SK-N-SH (cell line): ENCODE measurements around the gene PXN. TPM values are rescaled to one million over a fixed set of nuclear protein-coding genes. Genes with fewer than 3 reads are reported as not detected.

Experiments used
- CTCF ChIA-PET: fragments of 300-600, 350-600 bp; formaldehyde crosslinking; extraction: SDS; loops from one replicate; lab custom pipeline; 2021; lab: Yijun Ruan, JAX
- POLR2A ChIA-PET: fragments of 350-600 bp; sonication (Branson Sonifier 250); formaldehyde crosslinking; extraction: SDS; loops from one replicate; lab custom pipeline; 2020; ENCODE audit warnings: antibody characterized with exemption, inconsistent platforms; lab: Yijun Ruan, JAX
- DNase-seq: peaks from one replicate; pipeline ENCODE4 v3.0.0; 2012
- H2AFZ ChIP-seq: fragments of 200-600 bp; sonication (generic); 2 replicates; pipeline ENCODE4 v1.8.1; 2016; ENCODE audit warnings: antibody characterized with exemption, mild to moderate bottlenecking, low read depth
- H3F3A ChIP-seq: fragments of 200-600 bp; sonication (generic); replicated peaks from 2 replicates; pipeline ENCODE3; 2016; ENCODE audit warnings: antibody characterized with exemption, mild to moderate bottlenecking; ENCODE audit not compliant: insufficient read depth
- H3K27ac ChIP-seq, 2 experiments: fragments of 200-500 bp in 1 of 2; fragments of 200-600 bp in 1 of 2; sonication (Bioruptor generic) in 1 of 2; sonication (generic), shearing (Covaris generic) in 1 of 2; 2 replicates each; pipeline versions ENCODE4 v1.5.1 to v1.6.1; 2014 to 2016; ENCODE audit warnings: low read depth in 2 of 2, inconsistent platforms in 1 of 2, low read length in 1 of 2, mild to moderate bottlenecking in 1 of 2, mixed read lengths in 1 of 2
- H3K27me3 ChIP-seq: fragments of 200-600 bp; sonication (generic), shearing (Covaris generic); 2 replicates; pipeline ENCODE4 v1.6.1; 2016; ENCODE audit warnings: mixed run types; ENCODE audit not compliant: insufficient read depth
- H3K36me3 ChIP-seq, 2 experiments: fragments of 200-500 bp in 1 of 2; fragments of 200-600 bp in 1 of 2; sonication (Bioruptor generic) in 1 of 2; sonication (generic) in 1 of 2; replicated peaks in 1 of 2; 2 replicates each; pipeline versions ENCODE3 to v1.5.1; 2014 to 2016; ENCODE audit warnings: low read length in 1 of 2, mild to moderate bottlenecking in 1 of 2; ENCODE audit not compliant: insufficient read depth in 2 of 2, control insufficient read depth in 1 of 2
- H3K4me1 ChIP-seq, 2 experiments: fragments of 200-500 bp in 1 of 2; fragments of 200-600 bp in 1 of 2; sonication (Bioruptor generic) in 1 of 2; sonication (generic), shearing (Covaris generic) in 1 of 2; 2 replicates each; pipeline versions ENCODE4 v1.5.1 to v1.6.1; 2014 to 2016; ENCODE audit warnings: low read depth in 1 of 2, low read length in 1 of 2, mixed run types in 1 of 2; ENCODE audit not compliant: insufficient read depth in 2 of 2, control insufficient read depth in 1 of 2
- H3K4me2 ChIP-seq: fragments of 200-600 bp; sonication (generic), shearing (Covaris generic); 2 replicates; pipeline ENCODE4 v1.6.1; 2017; ENCODE audit warnings: mixed run types
- H3K4me3 ChIP-seq, 2 experiments: fragments of 200-500 bp in 1 of 2; fragments of 200-600 bp in 1 of 2; sonication (Bioruptor generic) in 1 of 2; sonication (generic), shearing (Covaris generic) in 1 of 2; 2 replicates each; pipeline versions ENCODE4 v1.5.1 to v1.8.1; 2014 to 2016; ENCODE audit warnings: low read depth in 2 of 2, inconsistent platforms in 1 of 2, low read length in 1 of 2, mild to moderate bottlenecking in 1 of 2, mixed read lengths in 1 of 2, moderate library complexity in 1 of 2
- H3K79me2 ChIP-seq: fragments of 200-600 bp; sonication (generic); 2 replicates; pipeline ENCODE4 v1.8.1; 2017; ENCODE audit warnings: mild to moderate bottlenecking; ENCODE audit not compliant: insufficient read depth
- H3K9ac ChIP-seq: fragments of 200-600 bp; sonication (generic); 2 replicates; pipeline ENCODE4 v1.6.1; 2017; ENCODE audit warnings: mixed run types
- H3K9me2 ChIP-seq: fragments of 200-600 bp; sonication (generic); 2 replicates; pipeline ENCODE4 v1.6.1; 2017; ENCODE audit warnings: mixed run types
- H3K9me3 ChIP-seq: fragments of 200-600 bp; sonication (generic); 2 replicates; pipeline ENCODE4 v1.6.1; 2017; ENCODE audit warnings: mixed run types, mild to moderate bottlenecking, moderate library complexity
- H4K20me1 ChIP-seq: fragments of 200-600 bp; sonication (generic); 2 replicates; pipeline ENCODE4 v1.6.1; 2017; ENCODE audit warnings: mild to moderate bottlenecking, mixed run types; ENCODE audit not compliant: insufficient read depth
- CHD2 ChIP-seq: fragments of 150-350 bp; IDR thresholded peaks from 2 replicates; pipeline ENCODE4 v1.6.1; 2018; ENCODE audit warnings: low read length; ENCODE audit not compliant: partially characterized antibody
- GABPA ChIP-seq: IDR thresholded peaks from 2 replicates; pipeline ENCODE4 v1.4.0; 2012; ENCODE audit warnings: low read depth, mild to moderate bottlenecking
- GATA2 ChIP-seq: sonication (generic); formaldehyde crosslinking; IDR thresholded peaks from 2 replicates; pipeline ENCODE4 v1.5.0; 2020; ENCODE audit warnings: mild to moderate bottlenecking, missing genetic modification reagents
- MXI1 ChIP-seq: IDR thresholded peaks from 2 replicates; pipeline ENCODE4 v1.6.1; 2012; ENCODE audit warnings: mild to moderate bottlenecking, low read depth, low read length, improper control_type of control experiment
- NRF1 ChIP-seq: IDR thresholded peaks from 2 replicates; pipeline ENCODE4 v1.6.1; 2012; ENCODE audit warnings: low read depth, mild to moderate bottlenecking, low read length
- POLR2AphosphoS5 ChIP-seq: IDR thresholded peaks from 2 replicates; pipeline ENCODE4 v1.6.1; 2012; ENCODE audit warnings: low read depth, low read length
- RAD21 ChIP-seq: IDR thresholded peaks from 2 replicates; pipeline ENCODE4 v1.6.1; 2012; ENCODE audit warnings: mild to moderate bottlenecking, low read length
- TCF12 ChIP-seq: IDR thresholded peaks from 2 replicates; pipeline ENCODE4 v1.4.0; 2012
- YY1 ChIP-seq: IDR thresholded peaks from 2 replicates; pipeline ENCODE4 v1.4.0; 2012; ENCODE audit warnings: low read depth, mild to moderate bottlenecking
- WGBS: methylation state at CpG from one replicate; pipeline ENCODE4 v1.1.6; 2017; ENCODE audit warnings: low lambda C conversion rate; 5-methylcytosine and 5-hydroxymethylcytosine counted together
- polyA plus RNA-seq, 3 experiments: library from polyadenylated mRNA; depleted of rRNA; stranded (reverse); fragments of >200 nt; gene quantifications; 2 replicates each; pipeline ENCODE4 v1.2.3, GENCODE V29; 2012
- TF ChIP-seq, protein P1 (sequence below): IDR thresholded peaks from 2 replicates; pipeline ENCODE4 v1.4.0; 2012; ENCODE audit warnings: low read depth, borderline replicate concordance
- TF ChIP-seq, protein P2 (sequence below): IDR thresholded peaks from 2 replicates; pipeline ENCODE4; 2012

PXN gene
- polyA plus RNA-seq, 1 of the 3 experiments (the other 2 are of a cell fraction), result 89.0 TPM

DNA sequence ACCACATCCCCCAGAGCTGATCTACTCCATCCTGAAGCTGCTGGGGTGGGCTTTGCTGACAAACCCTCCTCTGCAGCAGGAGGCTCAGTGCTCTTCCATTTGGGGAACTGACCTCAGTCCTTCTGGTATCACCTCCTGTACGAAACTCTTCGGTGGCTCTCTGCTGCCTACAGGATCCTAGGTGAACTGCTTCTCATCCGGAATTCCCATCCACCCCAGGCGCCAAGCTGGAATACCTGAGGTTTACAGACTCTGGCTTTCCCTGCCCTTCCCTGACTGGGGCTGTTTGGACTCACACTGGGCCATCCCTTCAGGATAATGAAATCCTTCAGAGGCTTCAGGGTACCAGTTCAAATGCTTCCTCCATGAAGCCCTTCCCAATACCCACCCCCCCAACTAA is 97.2 kb downstream of the PXN start:
- no peak overlapping the region for H2AFZ ChIP-seq
- H3K4me2 ChIP-seq, result no peak overlapping the region
- DNase-seq, result no peak
- H3K9me3 ChIP-seq, result no peaks in the 10 kb centered on the region
- no peaks in the 10 kb centered on the region for H3K4me1 ChIP-seq
- no peaks in the 10 kb centered on the region for H3K9me2 ChIP-seq
- ChIA-PET POLR2A (no interaction called here), CTCF (interaction anchor here (1.4 kb wide), 1 partner anchor 17 kb away, joined by 3 read pairs; no protein-coding TSS in a partner anchor)
- no peak overlapping the region for H3K27ac ChIP-seq
- peaks cover 14% of the 10 kb centered on the region; the same call in 1 of the 2 replicates for H3K79me2 ChIP-seq
- no peak overlapping the region for H3K9ac ChIP-seq
- peaks cover 44 to 53% of the 10 kb centered on the region in 2 experiments for H3K36me3 ChIP-seq
- H3K4me3 ChIP-seq, result no peak overlapping the region
- peaks cover 7% of the 10 kb centered on the region for H3F3A ChIP-seq
- 95% methylated on average over 4 of the region's 4 CpGs for WGBS
- no peak for TF ChIP-seq YY1
- no peak for TF ChIP-seq GATA2
- no peak for TF ChIP-seq GABPA
- TF ChIP-seq, protein P1, sequence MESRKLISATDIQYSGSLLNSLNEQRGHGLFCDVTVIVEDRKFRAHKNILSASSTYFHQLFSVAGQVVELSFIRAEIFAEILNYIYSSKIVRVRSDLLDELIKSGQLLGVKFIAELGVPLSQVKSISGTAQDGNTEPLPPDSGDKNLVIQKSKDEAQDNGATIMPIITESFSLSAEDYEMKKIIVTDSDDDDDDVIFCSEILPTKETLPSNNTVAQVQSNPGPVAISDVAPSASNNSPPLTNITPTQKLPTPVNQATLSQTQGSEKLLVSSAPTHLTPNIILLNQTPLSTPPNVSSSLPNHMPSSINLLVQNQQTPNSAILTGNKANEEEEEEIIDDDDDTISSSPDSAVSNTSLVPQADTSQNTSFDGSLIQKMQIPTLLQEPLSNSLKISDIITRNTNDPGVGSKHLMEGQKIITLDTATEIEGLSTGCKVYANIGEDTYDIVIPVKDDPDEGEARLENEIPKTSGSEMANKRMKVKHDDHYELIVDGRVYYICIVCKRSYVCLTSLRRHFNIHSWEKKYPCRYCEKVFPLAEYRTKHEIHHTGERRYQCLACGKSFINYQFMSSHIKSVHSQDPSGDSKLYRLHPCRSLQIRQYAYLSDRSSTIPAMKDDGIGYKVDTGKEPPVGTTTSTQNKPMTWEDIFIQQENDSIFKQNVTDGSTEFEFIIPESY, result no peak
- no peak for TF ChIP-seq POLR2AphosphoS5
- TF ChIP-seq RAD21, result no peak
- no peak for TF ChIP-seq NRF1
- TF ChIP-seq CHD2, result no peak
- TF ChIP-seq MXI1, result no peak
- TF ChIP-seq, protein P2, sequence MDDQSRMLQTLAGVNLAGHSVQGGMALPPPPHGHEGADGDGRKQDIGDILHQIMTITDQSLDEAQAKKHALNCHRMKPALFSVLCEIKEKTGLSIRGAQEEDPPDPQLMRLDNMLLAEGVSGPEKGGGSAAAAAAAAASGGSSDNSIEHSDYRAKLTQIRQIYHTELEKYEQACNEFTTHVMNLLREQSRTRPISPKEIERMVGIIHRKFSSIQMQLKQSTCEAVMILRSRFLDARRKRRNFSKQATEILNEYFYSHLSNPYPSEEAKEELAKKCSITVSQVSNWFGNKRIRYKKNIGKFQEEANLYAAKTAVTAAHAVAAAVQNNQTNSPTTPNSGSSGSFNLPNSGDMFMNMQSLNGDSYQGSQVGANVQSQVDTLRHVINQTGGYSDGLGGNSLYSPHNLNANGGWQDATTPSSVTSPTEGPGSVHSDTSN, result no peak
- no peaks in the 10 kb centered on the region for H3K27me3 ChIP-seq
- 0 out of 2 replicates have a peak, but pooled peaks cover 8% of the 10 kb centered on the region for H4K20me1 ChIP-seq

DNA sequence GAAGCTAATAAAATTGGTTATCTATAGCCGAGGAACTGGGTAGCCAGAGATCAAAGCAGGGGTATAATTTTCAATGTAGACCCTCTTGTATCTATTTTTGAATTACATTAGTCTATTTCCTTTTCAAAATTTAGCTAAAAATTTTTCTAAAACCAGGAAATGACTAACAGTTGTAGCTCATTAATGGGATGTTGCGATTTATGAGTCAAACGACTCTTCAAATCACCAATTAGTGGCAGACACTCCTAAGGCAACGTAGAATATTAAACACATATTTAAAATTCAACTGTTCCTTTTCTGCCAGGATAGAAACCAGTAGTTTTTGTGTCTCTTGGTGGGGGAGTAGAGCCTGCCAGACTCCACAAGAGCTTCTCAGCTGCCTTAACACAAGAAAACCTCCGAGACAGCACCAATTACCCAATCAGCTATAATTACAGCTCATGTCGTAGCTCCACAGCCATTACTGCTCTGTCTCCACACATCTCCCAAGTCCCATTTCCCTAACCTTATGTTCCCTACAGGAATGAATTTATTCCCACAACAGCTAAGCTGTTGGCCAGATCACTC is 97.9 kb downstream of the PXN start:
- Histone ChIP-seq H3K4me3 (no peak overlapping the region), H3K36me3 (peaks cover 44 to 55% of the 10 kb centered on the region in 2 experiments)
- CTCF ChIA-PET, result interaction anchor here (0.6 to 1.0 kb wide), 2 partner anchors 19 to 325 kb away, joined by 3 read pairs; no protein-coding TSS in a partner anchor

More for the DNA sequence above, 97.9 kb downstream of the PXN start:
- H3K27me3 ChIP-seq, result no peaks in the 10 kb centered on the region
- H3K4me1 ChIP-seq, result no peaks in the 10 kb centered on the region
- H3K27ac ChIP-seq, result no peak overlapping the region
- no peaks in the 10 kb centered on the region for H3K9me2 ChIP-seq
- no peak for TF ChIP-seq TCF12
- 0 out of 2 replicates have a peak, but pooled peaks cover 8% of the 10 kb centered on the region for H4K20me1 ChIP-seq
- H3K9me3 ChIP-seq, result no peaks in the 10 kb centered on the region
- no peak overlapping the region for H3K4me2 ChIP-seq
- no peak overlapping the region for H3K9ac ChIP-seq
- peaks cover 14% of the 10 kb centered on the region; the same call in 1 of the 2 replicates for H3K79me2 ChIP-seq
- POLR2A ChIA-PET, result interaction anchor here (0.9 kb wide), 1 partner anchor 34 kb away, joined by 3 read pairs; the partner anchor contains the start of gene RPLP0
- WGBS, result 87% methylated on average over 6 of the region's 6 CpGs
- DNase-seq, result no peak
- peaks cover 7% of the 10 kb centered on the region for H3F3A ChIP-seq
- no peak overlapping the region for H2AFZ ChIP-seq
